NB4 (cell line): Measurements from ENCODE around the gene P2RY8.

Source experiments
- CTCF ChIP-seq: IDR thresholded peaks from one replicate; pipeline ENCODE4 v1.5.1; 2012; ENCODE audit warnings: low read depth, low read length
- POLR2A ChIP-seq: IDR thresholded peaks from 2 replicates; pipeline ENCODE4 v1.6.1; 2011; ENCODE audit warnings: mild to moderate bottlenecking; ENCODE audit not compliant: insufficient read length; ENCODE audit errors: extremely low read depth

- no peak for TF ChIP-seq POLR2A
- TF ChIP-seq CTCF, result no peak
Measured at GRCh38 chrX:1521459-1521956, 15.5 kb downstream of the P2RY8 start.
